Thoracic aorta (tissue), 2 donors: ENCODE data around the gene BABAM2. TPM values are rescaled to one million over a fixed set of nuclear protein-coding genes. Genes with fewer than 3 reads are reported as not detected.
"Not testable (repeated sequence)": the region's sequence is repeated elsewhere in the genome, so short reads cannot be mapped to it uniquely, and the experiment has no call there.

Source experiments
- ATAC-seq: fragments of 150-250 bp; one replicate; pipeline ENCODE4 v1.8.0; 2017; ENCODE audit warnings: low read depth; ENCODE audit not compliant: insufficient number of reproducible peaks, low FRiP score
- DNase-seq: peaks from one replicate; pipeline ENCODE4 v3.0.0-alpha.2; 2020; ENCODE audit warnings: low spot score
- H3K27ac ChIP-seq, 2 donors: fragments of 200-600 bp; sonication (generic); 1 replicate in 1 of 2; 2 replicates in 1 of 2; pipeline ENCODE4 v1.5.1; 2016; ENCODE audit warnings: mild to moderate bottlenecking in 2 of 2, moderate library complexity in 2 of 2
- H3K27me3 ChIP-seq: fragments of 200-600 bp; sonication (generic); replicated peaks from 2 replicates; pipeline ENCODE4 v1.6.0; 2016; ENCODE audit warnings: mild to moderate bottlenecking; ENCODE audit not compliant: insufficient read depth
- H3K36me3 ChIP-seq: fragments of 200-600 bp; sonication (generic); one replicate; pipeline ENCODE4 v1.5.1; 2016
- H3K4me1 ChIP-seq, 2 donors: fragments of 200-600 bp; sonication (generic); 1 replicate in 1 of 2; 2 replicates in 1 of 2; pipeline versions ENCODE4 v1.5.1 to v1.6.0; 2016; ENCODE audit warnings: low read depth in 2 of 2, mild to moderate bottlenecking in 1 of 2; ENCODE audit not compliant: control insufficient read depth in 1 of 2
- H3K4me3 ChIP-seq: fragments of 200-600 bp; sonication (generic); 2 replicates; pipeline ENCODE4 v1.5.1; 2016; ENCODE audit warnings: mild to moderate bottlenecking
- H3K9me3 ChIP-seq: fragments of 200-600 bp; sonication (generic); 2 replicates; pipeline ENCODE4 v1.5.1; 2016
- total RNA-seq, 2 donors: library from RNA; depleted of rRNA; stranded (reverse); fragments of >200 nt; gene quantifications; one replicate each; pipeline versions ENCODE4 v1.1.0 to v1.2.3, GENCODE V29; 2016
- TF ChIP-seq, protein P1 (sequence below): fragments of 200-600 bp; sonication (generic); IDR thresholded peaks from one replicate; pipeline ENCODE4 v1.5.1; 2019; ENCODE audit warnings: antibody characterized with exemption

The BABAM2 gene
- total RNA-seq, 2 donors from 2014 or later = 24.7 to 32.8 TPM

DNA sequence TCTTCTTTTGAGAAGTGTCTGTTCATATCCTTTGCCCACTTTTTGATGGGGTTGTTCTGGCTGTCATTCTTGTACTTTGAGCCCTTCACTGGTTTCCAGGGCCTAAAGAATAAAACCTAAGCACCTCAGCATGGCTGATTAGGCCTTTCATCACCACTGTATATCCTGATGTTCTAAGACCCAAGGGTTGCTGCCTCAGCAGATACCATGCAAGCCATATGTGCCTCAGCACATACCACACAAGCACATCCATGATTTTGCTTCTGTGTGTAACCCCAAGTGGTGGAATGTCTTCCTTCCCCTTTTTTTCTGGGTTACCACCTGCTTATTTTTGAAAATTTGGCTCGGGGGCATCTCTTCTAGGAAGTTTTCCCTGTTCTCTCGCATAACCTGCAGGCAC, 11.7 kb upstream of the BABAM2 start:
- Histone ChIP-seq H3K4me1 (no peaks in the 10 kb centered on the region), H3K9me3 (peaks cover 5% of the 10 kb centered on the region), H3K36me3 (no peaks in the 10 kb centered on the region), H3K27me3 (no peaks in the 10 kb centered on the region), H3K4me3 (no peak overlapping the region), H3K27ac (no peak overlapping the region)
- DNase-seq = no peak
- no peak for ATAC-seq
- TF ChIP-seq, protein P1, sequence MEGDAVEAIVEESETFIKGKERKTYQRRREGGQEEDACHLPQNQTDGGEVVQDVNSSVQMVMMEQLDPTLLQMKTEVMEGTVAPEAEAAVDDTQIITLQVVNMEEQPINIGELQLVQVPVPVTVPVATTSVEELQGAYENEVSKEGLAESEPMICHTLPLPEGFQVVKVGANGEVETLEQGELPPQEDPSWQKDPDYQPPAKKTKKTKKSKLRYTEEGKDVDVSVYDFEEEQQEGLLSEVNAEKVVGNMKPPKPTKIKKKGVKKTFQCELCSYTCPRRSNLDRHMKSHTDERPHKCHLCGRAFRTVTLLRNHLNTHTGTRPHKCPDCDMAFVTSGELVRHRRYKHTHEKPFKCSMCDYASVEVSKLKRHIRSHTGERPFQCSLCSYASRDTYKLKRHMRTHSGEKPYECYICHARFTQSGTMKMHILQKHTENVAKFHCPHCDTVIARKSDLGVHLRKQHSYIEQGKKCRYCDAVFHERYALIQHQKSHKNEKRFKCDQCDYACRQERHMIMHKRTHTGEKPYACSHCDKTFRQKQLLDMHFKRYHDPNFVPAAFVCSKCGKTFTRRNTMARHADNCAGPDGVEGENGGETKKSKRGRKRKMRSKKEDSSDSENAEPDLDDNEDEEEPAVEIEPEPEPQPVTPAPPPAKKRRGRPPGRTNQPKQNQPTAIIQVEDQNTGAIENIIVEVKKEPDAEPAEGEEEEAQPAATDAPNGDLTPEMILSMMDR = no peak

DNA sequence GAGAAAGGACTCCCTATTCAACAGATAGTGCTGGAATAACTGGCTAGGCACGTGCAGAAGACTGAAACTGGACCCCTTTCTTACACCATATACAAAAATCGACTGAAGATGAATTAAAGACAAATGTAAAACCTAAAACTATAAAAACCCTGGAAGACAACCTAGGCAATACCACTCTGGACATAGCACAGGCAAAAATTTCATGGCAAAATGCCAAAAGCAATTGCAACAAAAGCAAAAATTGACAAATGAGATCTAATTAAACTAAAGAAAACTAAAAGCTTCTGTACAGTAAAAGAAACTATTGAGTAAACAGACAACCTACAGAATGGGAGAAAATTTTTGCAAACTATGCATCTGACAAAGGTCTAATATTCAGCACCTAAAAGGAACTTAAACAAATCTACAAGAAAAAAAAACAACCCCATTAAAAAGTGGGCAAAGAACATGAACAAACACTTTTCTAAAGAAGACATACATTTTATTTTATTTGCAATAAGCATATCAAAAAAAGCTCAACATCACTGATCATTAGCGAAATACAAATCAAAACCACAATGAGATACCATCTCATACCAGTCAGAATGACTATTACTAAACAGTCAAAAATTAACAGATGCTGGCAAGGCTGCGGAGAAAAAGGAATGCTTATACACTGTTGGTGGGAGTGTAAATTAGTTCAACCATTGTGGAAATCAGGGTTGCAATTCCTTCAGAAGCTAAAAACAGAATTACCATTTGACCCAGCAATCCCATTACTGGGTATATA, 8.5 kb upstream of the BABAM2 start:
- H3K4me1 ChIP-seq, H3K4me3 ChIP-seq, H3K27me3 ChIP-seq, H3K36me3 ChIP-seq, H3K9me3 ChIP-seq, ATAC-seq, DNase-seq, H3K27ac ChIP-seq: not testable (repeated sequence)

- ATAC-seq, H3K4me3 ChIP-seq, DNase-seq, H3K9me3 ChIP-seq, H3K4me1 ChIP-seq, H3K36me3 ChIP-seq, H3K27me3 ChIP-seq, H3K27ac ChIP-seq: not testable (repeated sequence)
Observed at GRCh38 chr2:27882584-27882922, 8.0 kb upstream of the BABAM2 start.

DNA sequence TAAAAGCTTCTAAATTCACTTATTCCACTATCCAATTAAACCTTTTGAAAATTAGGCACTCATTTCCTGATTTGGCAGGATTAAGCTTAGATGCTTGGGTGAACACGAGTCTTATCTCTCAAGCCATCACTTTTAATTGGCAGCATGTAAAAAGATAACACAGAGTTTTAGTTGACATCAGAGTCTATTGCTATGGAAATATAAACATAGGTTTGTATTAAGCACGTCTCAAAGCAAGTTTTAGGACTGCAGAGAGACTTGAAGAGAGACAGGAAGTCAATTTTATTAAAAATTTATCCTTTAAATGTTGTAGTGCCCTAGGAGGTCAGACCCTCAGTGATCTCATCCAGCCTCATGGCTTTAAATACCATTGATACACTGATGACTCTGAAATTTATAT, 5.9 kb upstream of the BABAM2 start:
- TF ChIP-seq, protein P1 = no peak
- H3K4me1 ChIP-seq = peaks cover 14 to 22% of the 10 kb centered on the region in 2 donors
- no peak overlapping the region for H3K4me3 ChIP-seq
- no peak for ATAC-seq
- DNase-seq = no peak
- no peaks in the 10 kb centered on the region for H3K9me3 ChIP-seq
- no peaks in the 10 kb centered on the region for H3K36me3 ChIP-seq
- H3K27me3 ChIP-seq = no peaks in the 10 kb centered on the region
- no peak overlapping the region for H3K27ac ChIP-seq

GRCh38 chr2:27885234-27885633, 5.3 kb upstream of the BABAM2 start:
- Histone ChIP-seq H3K4me1 (peaks cover 14 to 24% of the 10 kb centered on the region in 2 donors), H3K27me3 (no peaks in the 10 kb centered on the region), H3K9me3 (no peaks in the 10 kb centered on the region), H3K36me3 (no peaks in the 10 kb centered on the region), H3K4me3 (no peak overlapping the region), H3K27ac (peak overlapping the region in 1 of 2 donors; percentile 22)
- DNase-seq (no peak), ATAC-seq (no peak)
- TF ChIP-seq, protein P1 = no peak

GRCh38 chr2:27885661-27886060, 4.9 kb upstream of the BABAM2 start:
- TF ChIP-seq, protein P1 = no peak
- no peak for DNase-seq
- no peaks in the 10 kb centered on the region for H3K27me3 ChIP-seq
- no peaks in the 10 kb centered on the region for H3K9me3 ChIP-seq
- H3K4me3 ChIP-seq = no peak overlapping the region
- H3K27ac ChIP-seq = peak overlapping the region in 1 of 2 donors; percentile 22
- H3K36me3 ChIP-seq = no peaks in the 10 kb centered on the region
- H3K4me1 ChIP-seq = peaks cover 14 to 24% of the 10 kb centered on the region in 2 donors
- no peak for ATAC-seq
